Colonic mucosa (tissue), 4 donors: Measurements from ENCODE around the gene NPSR1. TPM values are rescaled to one million over a fixed set of nuclear protein-coding genes. Genes with fewer than 3 reads are reported as not detected.

Experiments used
- DNase-seq: peaks from one replicate; pipeline ENCODE4 v3.0.0-alpha.2; 2020
- H3K27ac ChIP-seq: fragments of 200-600 bp; one replicate; pipeline ENCODE4 v1.8.0; 2021
- H3K27me3 ChIP-seq: fragments of 200-600 bp; one replicate; pipeline ENCODE4 v1.8.0; 2021
- H3K36me3 ChIP-seq: fragments of 200-600 bp; one replicate; pipeline ENCODE4 v1.8.0; 2021
- H3K4me1 ChIP-seq: fragments of 200-600 bp; one replicate; pipeline ENCODE4 v1.8.0; 2021; ENCODE audit warnings: mild to moderate bottlenecking
- H3K4me3 ChIP-seq: fragments of 200-600 bp; one replicate; pipeline ENCODE4 v1.8.0; 2021
- H3K9ac ChIP-seq, 2 donors: one replicate each; pipeline ENCODE4 v1.7.0; 2013; ENCODE audit warnings: control low read depth in 2 of 2, low read depth in 2 of 2, low read length in 2 of 2
- H3K9me3 ChIP-seq: fragments of 200-600 bp; one replicate; pipeline ENCODE4 v1.8.0; 2021
- CTCF ChIP-seq: fragments of 200-600 bp; IDR thresholded peaks from one replicate; pipeline ENCODE4 v1.8.0; 2022; ENCODE audit warnings: antibody characterized with exemption, mild to moderate bottlenecking
- intact Hi-C: fragments of 100-400 bp; cut with DNase I; formaldehyde crosslinking; loops from one replicate; pipeline ENCODE4 v1.14.1; 2022
- total RNA-seq, 2 donors: library from RNA; stranded (reverse); fragmentation: NEBNext Ultra II Directional in 1 of 2; extraction: Animal tissue kit (Norgen Biotek cat#: 25700) in 1 of 2; gene quantifications; one replicate each; pipeline ENCODE4 v1.2.1, GENCODE V29; 2021
- donor health status: healthy.
- donor health status: DM: no; HTN: no; CAD: no.
- donor health status: DM: no; HTN: no; CAD: no.

NPSR1 gene
- total RNA-seq, 2 donors from 2014 or later: 1.0 TPM; not detected in 1

- no peaks in the 10 kb centered on the region for H3K27me3 ChIP-seq
- H3K36me3 ChIP-seq: no peaks in the 10 kb centered on the region
- H3K4me1 ChIP-seq: no peaks in the 10 kb centered on the region
- no peak for DNase-seq
- intact Hi-C loops: no loop called here
- no peaks in the 10 kb centered on the region for H3K9me3 ChIP-seq
- H3K9ac ChIP-seq: no peak overlapping the region
- H3K27ac ChIP-seq: no peak overlapping the region
- H3K4me3 ChIP-seq: no peak overlapping the region
- TF ChIP-seq CTCF: no peak
Measured at GRCh38 chr7:34832020-34832419, 174.0 kb downstream of the NPSR1 start.

- no peak overlapping the region for H3K4me3 ChIP-seq
- no peaks in the 10 kb centered on the region for H3K4me1 ChIP-seq
- DNase-seq: no peak
- no peak for TF ChIP-seq CTCF
- no peaks in the 10 kb centered on the region for H3K36me3 ChIP-seq
- no peak overlapping the region for H3K27ac ChIP-seq
- H3K9ac ChIP-seq: no peak overlapping the region
- H3K9me3 ChIP-seq: no peaks in the 10 kb centered on the region
- intact Hi-C loops: no loop called here
- H3K27me3 ChIP-seq: no peaks in the 10 kb centered on the region
Measured at GRCh38 chr7:34835901-34836600, 178.0 kb downstream of the NPSR1 start.

- H3K9ac ChIP-seq: no peak overlapping the region
- no peak for TF ChIP-seq CTCF
Measured at GRCh38 chr7:34837316-34837715, 179.3 kb downstream of the NPSR1 start.

GRCh38 chr7:34837801-34838201 lies 179.8 kb downstream of the NPSR1 start:
- intact Hi-C loops: no loop called here
- Histone ChIP-seq H3K27me3 (no peaks in the 10 kb centered on the region), H3K4me1 (no peaks in the 10 kb centered on the region), H3K4me3 (no peak overlapping the region), H3K9me3 (no peaks in the 10 kb centered on the region), H3K9ac (no peak overlapping the region), H3K27ac (no peak overlapping the region), H3K36me3 (no peaks in the 10 kb centered on the region)
- TF ChIP-seq CTCF: no peak
- no peak for DNase-seq

More at GRCh38 chr7:34837316-34837715, 179.3 kb downstream of the NPSR1 start:
- no peak overlapping the region for H3K27ac ChIP-seq
- H3K9me3 ChIP-seq: no peaks in the 10 kb centered on the region
- no peaks in the 10 kb centered on the region for H3K27me3 ChIP-seq
- intact Hi-C loops: no loop called here
- H3K4me1 ChIP-seq: no peaks in the 10 kb centered on the region
- no peak for DNase-seq
- H3K4me3 ChIP-seq: no peak overlapping the region
- no peaks in the 10 kb centered on the region for H3K36me3 ChIP-seq

GRCh38 chr7:34838329-34838728 lies 180.3 kb downstream of the NPSR1 start:
- H3K27me3 ChIP-seq: no peaks in the 10 kb centered on the region
- no peak for TF ChIP-seq CTCF
- intact Hi-C loops: no loop called here
- H3K4me1 ChIP-seq: no peaks in the 10 kb centered on the region
- no peaks in the 10 kb centered on the region for H3K36me3 ChIP-seq
- no peak for DNase-seq
- no peak overlapping the region for H3K4me3 ChIP-seq
- no peak overlapping the region for H3K9ac ChIP-seq
- H3K27ac ChIP-seq: no peak overlapping the region
- H3K9me3 ChIP-seq: no peaks in the 10 kb centered on the region
